T-helper 2 cell treated with Interferon-gamma antibody and Interleukin-4, amounts not matched to agents 5 μg/mL and 100 μg/mL, for 36 hours (primary cell): ENCODE results near the gene IRF4.
A peak's percentile ranks its signal among the peaks of the same experiment; 100 is the strongest.
"Not testable (repeated sequence)": the region's sequence is repeated elsewhere in the genome, so short reads cannot be mapped to it uniquely, and the experiment has no call there.

ENCODE experiments used
- DNase-seq: peaks from one replicate; pipeline ENCODE4 v3.0.0; 2021; ENCODE audit warnings: low spot score
- H3K27ac Mint-ChIP-seq: one replicate; pipeline ENCODE4 v1.8.0; 2021; ENCODE audit warnings: mild to moderate bottlenecking, mixed read lengths
- H3K27me3 Mint-ChIP-seq: one replicate; pipeline ENCODE4 v1.8.0; 2021; ENCODE audit warnings: low read depth, mixed read lengths
- H3K36me3 Mint-ChIP-seq: one replicate; pipeline ENCODE4 v1.8.0; 2021; ENCODE audit warnings: low read depth, mixed read lengths
- H3K4me1 Mint-ChIP-seq: one replicate; pipeline ENCODE4 v1.8.0; 2021; ENCODE audit warnings: low read depth, mixed read lengths
- H3K4me3 Mint-ChIP-seq: one replicate; pipeline ENCODE4 v1.8.0; 2022; ENCODE audit warnings: mild to moderate bottlenecking, moderate library complexity, mixed read lengths
- H3K9me3 Mint-ChIP-seq: one replicate; pipeline ENCODE4 v1.8.0; 2021; ENCODE audit warnings: mixed read lengths

IRF4 gene

GRCh38 chr6:410555-411395, 19.2 kb downstream of the IRF4 start:
- H3K27ac Mint-ChIP-seq: no peak overlapping the region

GRCh38 chr6:411402-412145, 20.0 kb downstream of the IRF4 start:
- peaks cover 27% of the 10 kb centered on the region for H3K9me3 Mint-ChIP-seq
- peaks cover 91% of the 10 kb centered on the region for H3K36me3 Mint-ChIP-seq
- peaks cover 53% of the 10 kb centered on the region for H3K4me1 Mint-ChIP-seq
- peak overlapping the region; percentile 29 for H3K27ac Mint-ChIP-seq
- no peak for DNase-seq
- H3K27me3 Mint-ChIP-seq: no peaks in the 10 kb centered on the region
- H3K4me3 Mint-ChIP-seq: no peak overlapping the region

More at GRCh38 chr6:410555-411395, 19.2 kb downstream of the IRF4 start:
- H3K27me3 Mint-ChIP-seq: no peaks in the 10 kb centered on the region
- H3K36me3 Mint-ChIP-seq: peaks cover 88% of the 10 kb centered on the region
- no peak for DNase-seq
- H3K4me1 Mint-ChIP-seq: peaks cover 55% of the 10 kb centered on the region
- H3K9me3 Mint-ChIP-seq: peaks cover 19% of the 10 kb centered on the region
- H3K4me3 Mint-ChIP-seq: no peak overlapping the region

GRCh38 chr6:412146-412886, 20.8 kb downstream of the IRF4 start:
- Mint-ChIP-seq H3K36me3 (peaks cover 84% of the 10 kb centered on the region), H3K4me1 (peaks cover 47% of the 10 kb centered on the region), H3K27me3 (no peaks in the 10 kb centered on the region), H3K9me3 (peaks cover 28% of the 10 kb centered on the region), H3K27ac (peak overlapping the region; percentile 29), H3K4me3 (no peak overlapping the region)
- no peak for DNase-seq

- H3K4me1 Mint-ChIP-seq: peaks cover 34% of the 10 kb centered on the region
- H3K9me3 Mint-ChIP-seq: peaks cover 28% of the 10 kb centered on the region
- no peak overlapping the region for H3K4me3 Mint-ChIP-seq
- H3K36me3 Mint-ChIP-seq: peaks cover 64% of the 10 kb centered on the region
- H3K27ac Mint-ChIP-seq: no peak overlapping the region
- H3K27me3 Mint-ChIP-seq: no peaks in the 10 kb centered on the region
- no peak for DNase-seq
These were observed 22.9 kb downstream of the IRF4 start for GRCh38 chr6:414447-414846.

GRCh38 chr6:415087-415486, 23.5 kb downstream of the IRF4 start:
- Mint-ChIP-seq H3K36me3 (peaks cover 59% of the 10 kb centered on the region), H3K27me3 (no peaks in the 10 kb centered on the region), H3K9me3 (peaks cover 28% of the 10 kb centered on the region), H3K27ac (no peak overlapping the region), H3K4me3 (no peak overlapping the region), H3K4me1 (peaks cover 32% of the 10 kb centered on the region)
- DNase-seq: no peak

GRCh38 chr6:421211-421610, 29.7 kb downstream of the IRF4 start:
- Mint-ChIP-seq H3K9me3 (peaks cover 20% of the 10 kb centered on the region), H3K27me3 (no peaks in the 10 kb centered on the region), H3K36me3 (peaks cover 12% of the 10 kb centered on the region), H3K27ac (no peak overlapping the region), H3K4me3 (no peak overlapping the region), H3K4me1 (peaks cover 16% of the 10 kb centered on the region)
- DNase-seq: no peak

GRCh38 chr6:422433-423054, 31.0 kb downstream of the IRF4 start:
- Mint-ChIP-seq H3K27ac (no peak overlapping the region), H3K9me3 (peaks cover 14% of the 10 kb centered on the region), H3K4me3 (no peak overlapping the region), H3K27me3 (no peaks in the 10 kb centered on the region), H3K4me1 (peaks cover 20% of the 10 kb centered on the region), H3K36me3 (peaks cover 8% of the 10 kb centered on the region)
- DNase-seq: peak; percentile 79

GRCh38 chr6:423055-423798, 31.7 kb downstream of the IRF4 start:
- H3K4me1 Mint-ChIP-seq: peaks cover 26% of the 10 kb centered on the region
- peaks cover 8% of the 10 kb centered on the region for H3K36me3 Mint-ChIP-seq
- peaks cover 14% of the 10 kb centered on the region for H3K9me3 Mint-ChIP-seq
- no peaks in the 10 kb centered on the region for H3K27me3 Mint-ChIP-seq
- H3K27ac Mint-ChIP-seq: peak overlapping the region; percentile 60
- DNase-seq: no peak
- no peak overlapping the region for H3K4me3 Mint-ChIP-seq

- no peak for DNase-seq
- Mint-ChIP-seq H3K9me3 (peaks cover 14% of the 10 kb centered on the region), H3K4me1 (peaks cover 33% of the 10 kb centered on the region), H3K36me3 (peaks cover 8% of the 10 kb centered on the region), H3K4me3 (no peak overlapping the region), H3K27ac (no peak overlapping the region), H3K27me3 (no peaks in the 10 kb centered on the region)
These were observed 32.3 kb downstream of the IRF4 start for GRCh38 chr6:423799-424345.

GRCh38 chr6:424741-425417, 33.3 kb downstream of the IRF4 start:
- Mint-ChIP-seq H3K4me1 (peaks cover 39% of the 10 kb centered on the region), H3K4me3 (no peak overlapping the region), H3K27ac (no peak overlapping the region), H3K36me3 (peaks cover 8% of the 10 kb centered on the region), H3K27me3 (no peaks in the 10 kb centered on the region), H3K9me3 (peaks cover 14% of the 10 kb centered on the region)
- DNase-seq: no peak

GRCh38 chr6:425418-425788, 33.9 kb downstream of the IRF4 start:
- peaks cover 11% of the 10 kb centered on the region for H3K9me3 Mint-ChIP-seq
- not testable (repeated sequence) for H3K27me3 Mint-ChIP-seq, H3K27ac Mint-ChIP-seq, H3K4me3 Mint-ChIP-seq, DNase-seq, H3K36me3 Mint-ChIP-seq
- peaks cover 43% of the 10 kb centered on the region for H3K4me1 Mint-ChIP-seq

GRCh38 chr6:426198-426738, 34.7 kb downstream of the IRF4 start:
- H3K9me3 Mint-ChIP-seq, H3K27me3 Mint-ChIP-seq, H3K36me3 Mint-ChIP-seq, H3K27ac Mint-ChIP-seq, DNase-seq, H3K4me3 Mint-ChIP-seq: not testable (repeated sequence)
- H3K4me1 Mint-ChIP-seq: peaks cover 50% of the 10 kb centered on the region
